K562 (cell line): ENCODE data around the gene PRAMEF1. TPM values are rescaled to one million over a fixed set of nuclear protein-coding genes. Genes with fewer than 3 reads are reported as not detected.
"Not testable (repeated sequence)": the region's sequence is repeated elsewhere in the genome, so short reads cannot be mapped to it uniquely, and the experiment has no call there.

ENCODE experiments used
- ATAC-seq: fragments of 200-7000 bp; cut with Tn5 transposase; 3 replicates; pipeline ENCODE4 v1.9.1; 2020; ENCODE audit warnings: moderate library complexity
- BruUV-seq: library from RNA; stranded (reverse); fragments of 400-500 nt; replicated peaks from 2 replicates; lab custom pipeline; 2021; lab: Mats Ljungman, UMichigan
- CTCF ChIA-PET: fragments of 300-600 bp; formaldehyde crosslinking; extraction: SDS; loops from one replicate; lab custom pipeline; 2021; ENCODE audit warnings: low intra/inter-chr PET ratio; lab: Yijun Ruan, JAX
- POLR2A ChIA-PET: fragments of 300-600, 350-650 bp; sonication (Branson Sonifier 250); formaldehyde crosslinking; extraction: SDS; loops from one replicate; lab custom pipeline; 2021; ENCODE audit warnings: antibody characterized with exemption, inconsistent platforms; lab: Yijun Ruan, JAX
- DNase-seq, 4 experiments: peaks; one replicate each; pipeline versions ENCODE4 v3.0.0 to v3.0.0-alpha.2; 2011 to 2018; ENCODE audit warnings: low spot score in 3 of 4, mixed read lengths in 3 of 4; ENCODE audit errors: extremely low read depth in 1 of 4
- FAIRE-seq: peaks from 2 replicates; lab custom pipeline; 2011; peaks lifted over from hg19 to GRCh38; lab: Jason Lieb, UNC
- H2AFZ ChIP-seq: 2 replicates; pipeline ENCODE4 v1.6.0; 2011; ENCODE audit warnings: low read depth, low read length, control low read depth, inconsistent platforms
- H3K27ac ChIP-seq: fragments of 200-600 bp; 3 replicates; pipeline ENCODE4 v1.8.0; 2011; ENCODE audit warnings: low read depth, mild to moderate bottlenecking, control low read depth, inconsistent platforms, low read length, moderate library complexity, mixed read lengths; ENCODE audit errors: extremely low read depth
- H3K27me3 ChIP-seq, 2 experiments: fragments of 300-600 bp in 1 of 2; 2 replicates in 1 of 2; 3 replicates in 1 of 2; pipeline versions ENCODE4 v1.6.0 to v1.8.0; 2011; ENCODE audit warnings: inconsistent platforms in 2 of 2, low read length in 2 of 2, mild to moderate bottlenecking in 1 of 2, mixed read lengths in 1 of 2, moderate library complexity in 1 of 2; ENCODE audit not compliant: control insufficient read depth in 2 of 2, insufficient read depth in 2 of 2
- H3K36me3 ChIP-seq: fragments of 300-600 bp; 3 replicates; pipeline ENCODE4 v1.8.0; 2011; ENCODE audit warnings: mild to moderate bottlenecking, low read length, inconsistent platforms; ENCODE audit not compliant: control insufficient read depth, insufficient read depth
- H3K4me1 ChIP-seq, 2 experiments: fragments of 200-600 bp in 1 of 2; replicated peaks in 1 of 2; 2 replicates in 1 of 2; 3 replicates in 1 of 2; pipeline versions ENCODE4 v1.5.1 to v1.8.0; 2011; ENCODE audit warnings: inconsistent platforms in 2 of 2, low read length in 2 of 2, mild to moderate bottlenecking in 1 of 2, mixed read lengths in 1 of 2, moderate library complexity in 1 of 2; ENCODE audit not compliant: control insufficient read depth in 2 of 2, insufficient read depth in 2 of 2
- H3K4me2 ChIP-seq: 2 replicates; pipeline ENCODE4 v1.6.1; 2011; ENCODE audit warnings: low read length, control low read depth, inconsistent platforms, mixed read lengths; ENCODE audit not compliant: insufficient read depth
- H3K4me3 ChIP-seq: fragments of 200-600 bp; sonication (generic), shearing (Covaris generic); 2 replicates; pipeline ENCODE4 v1.5.1; 2016; ENCODE audit warnings: control low read depth, inconsistent platforms
- H3K79me2 ChIP-seq: fragments of 200-600 bp; 3 replicates; pipeline ENCODE4 v1.8.0; 2011; ENCODE audit warnings: low read length, inconsistent platforms; ENCODE audit not compliant: control insufficient read depth, insufficient read depth
- H3K9ac ChIP-seq, 2 experiments: 2 replicates each; pipeline versions ENCODE4 v1.6.0 to v1.6.1; 2011; ENCODE audit warnings: low read depth in 2 of 2, low read length in 2 of 2, control low read depth in 1 of 2, inconsistent platforms in 1 of 2, mild to moderate bottlenecking in 1 of 2, mixed read lengths in 1 of 2; ENCODE audit not compliant: insufficient read depth in 1 of 2
- H3K9me1 ChIP-seq: one replicate; pipeline ENCODE4 v1.6.0; 2011; ENCODE audit warnings: inconsistent platforms, mild to moderate bottlenecking, low read length, moderate library complexity; ENCODE audit not compliant: control insufficient read depth, insufficient read depth
- H3K9me3 ChIP-seq: replicated peaks from 2 replicates; pipeline ENCODE4 v1.5.1; 2011; ENCODE audit warnings: low read depth, low read length, inconsistent platforms; ENCODE audit not compliant: control insufficient read depth, insufficient read depth
- H4K20me1 ChIP-seq: replicated peaks from 2 replicates; pipeline ENCODE4 v1.6.1; 2011; ENCODE audit warnings: low read length, inconsistent platforms, mixed read lengths; ENCODE audit not compliant: control insufficient read depth, insufficient read depth
- WGBS: fragments of 100-300 bp; shearing (Covaris generic); methylation state at CpG from one replicate; pipeline ENCODE4 v1.1.6; 2016; ENCODE audit warnings: low coverage, mixed read lengths; ENCODE audit not compliant: insufficient coverage; ENCODE audit errors: missing lambda C conversion rate; 5-methylcytosine and 5-hydroxymethylcytosine counted together
- in situ Hi-C: fragments of 300-500 bp; cut with MboI; formaldehyde crosslinking; loops from 4 replicates; pipeline ENCODE4 v1.15.0; 2018; ENCODE audit warnings: inconsistent platforms, mixed read lengths
- intact Hi-C: fragments of 100-400 bp; cut with micrococcal nuclease; formaldehyde crosslinking; loops from 2 replicates; pipeline ENCODE4 v1.14.2; 2022
- polyA plus RNA-seq, 8 experiments: library from polyadenylated mRNA; depleted of rRNA in 4 of 8; stranded (reverse) in 5 of 8; unstranded in 3 of 8; fragments of >200 nt; fragmentation: Nextera tagmentation in 2 of 8; fragmentation: Illumina TruSeq in 1 of 8; extraction: Ambion mirVana in 2 of 8; extraction: Trizol in 1 of 8; gene quantifications; 2 replicates each; pipeline versions ENCODE4 v1.2.1 to v1.2.3, GENCODE V29; 2011 to 2014; ENCODE audit warnings: inconsistent platforms in 1 of 8, missing spikeins in 1 of 8
- total RNA-seq, 7 experiments: library from RNA; depleted of rRNA in 6 of 7; stranded (reverse); fragments of >200 nt in 6 of 7; fragmentation: Illumina TruSeq in 2 of 7; extraction: Trizol in 2 of 7; gene quantifications; 2 replicates each; pipeline versions ENCODE4 v1.2.1 to v1.2.3, GENCODE V29; 2011 to 2021; ENCODE audit warnings: low replicate concordance in 1 of 7

Gene PRAMEF1
- total and polyA plus RNA-seq, 9 of the 15 experiments (the other 6 are each of a cell fraction or from before 2014, with no cell fraction given): not detected

- H3K4me2 ChIP-seq, H3K4me3 ChIP-seq, BruUV-seq, H3K36me3 ChIP-seq, H3K79me2 ChIP-seq, H3K27ac ChIP-seq, H3K27me3 ChIP-seq, CTCF ChIA-PET, H4K20me1 ChIP-seq, H2AFZ ChIP-seq, H3K4me1 ChIP-seq, H3K9ac ChIP-seq, FAIRE-seq, H3K9me1 ChIP-seq, H3K9me3 ChIP-seq, DNase-seq, POLR2A ChIA-PET, intact Hi-C loops, ATAC-seq: not testable (repeated sequence)
- in situ Hi-C loops: loop anchor here (5.0 kb wide), 1 partner anchor 54 kb away; the partner anchor contains the start of gene PRAMEF4
- WGBS: 0% methylated on average over 2 of the region's 2 CpGs
These were observed 42.1 kb downstream of the PRAMEF1 start for GRCh38 chr1:12833251-12833650.

Other genes with a start within 250 kb of the PRAMEF1 start
Only the 7 nearest of the 12 such genes appear.
- not detected in 2 replicates for gene AADACL3, start 75.3 kb upstream of the PRAMEF1 start, total RNA-seq (2014; rRNA removed)
- gene AADACL3, start 75.3 kb upstream of the PRAMEF1 start, total RNA-seq (2014; rRNA removed; fragmentation: Illumina TruSeq; extraction: Trizol): not detected in 2 replicates
- gene AADACL3, start 75.3 kb upstream of the PRAMEF1 start, total RNA-seq (2015; rRNA removed; fragmentation: Illumina TruSeq; extraction: Trizol): not detected in 2 replicates
- gene AADACL3, start 75.3 kb upstream of the PRAMEF1 start, total RNA-seq (2021): not detected in 2 replicates
- gene AADACL3, start 75.3 kb upstream of the PRAMEF1 start, polyA plus RNA-seq (2011; rRNA removed): not detected in 2 replicates
- not detected in 2 replicates for gene AADACL3, start 75.3 kb upstream of the PRAMEF1 start, polyA plus RNA-seq (2014; fragmentation: Illumina TruSeq; extraction: Trizol)
- gene AADACL3, start 75.3 kb upstream of the PRAMEF1 start, polyA plus RNA-seq (2014; fragmentation: Nextera tagmentation; extraction: Ambion mirVana): not detected
- gene AADACL3, start 75.3 kb upstream of the PRAMEF1 start, polyA plus RNA-seq (2014; rRNA removed): not detected in 2 replicates
- not detected in 2 replicates for gene CFAP107, start 45.2 kb upstream of the PRAMEF1 start, total RNA-seq (2014; rRNA removed)
- not detected in 2 replicates for gene CFAP107, start 45.2 kb upstream of the PRAMEF1 start, total RNA-seq (2014; rRNA removed; fragmentation: Illumina TruSeq; extraction: Trizol)
- not detected in 2 replicates for gene CFAP107, start 45.2 kb upstream of the PRAMEF1 start, total RNA-seq (2015; rRNA removed; fragmentation: Illumina TruSeq; extraction: Trizol)
- not detected in 2 replicates for gene CFAP107, start 45.2 kb upstream of the PRAMEF1 start, total RNA-seq (2021)
- gene CFAP107, start 45.2 kb upstream of the PRAMEF1 start, polyA plus RNA-seq (2011; rRNA removed): not detected in 2 replicates
- gene CFAP107, start 45.2 kb upstream of the PRAMEF1 start, polyA plus RNA-seq (2014; fragmentation: Illumina TruSeq; extraction: Trizol): not detected in 2 replicates
- under 1 TPM in 1 of 2 experiments, not detected in 1; 0.03 TPM for gene CFAP107, start 45.2 kb upstream of the PRAMEF1 start, polyA plus RNA-seq (2014; fragmentation: Nextera tagmentation; extraction: Ambion mirVana)
- gene CFAP107, start 45.2 kb upstream of the PRAMEF1 start, polyA plus RNA-seq (2014; rRNA removed): 0.08 and 0.16 TPM in 2 replicates
- not detected in 2 replicates for gene PRAMEF12, start 17.7 kb upstream of the PRAMEF1 start, total RNA-seq (2014; rRNA removed)
- gene PRAMEF12, start 17.7 kb upstream of the PRAMEF1 start, total RNA-seq (2014; rRNA removed; fragmentation: Illumina TruSeq; extraction: Trizol): not detected in 2 replicates
- gene PRAMEF12, start 17.7 kb upstream of the PRAMEF1 start, total RNA-seq (2015; rRNA removed; fragmentation: Illumina TruSeq; extraction: Trizol): not detected in 2 replicates
- not detected in 2 replicates for gene PRAMEF12, start 17.7 kb upstream of the PRAMEF1 start, total RNA-seq (2021)
- gene PRAMEF12, start 17.7 kb upstream of the PRAMEF1 start, polyA plus RNA-seq (2011; rRNA removed): not detected in 2 replicates
- not detected in 2 replicates for gene PRAMEF12, start 17.7 kb upstream of the PRAMEF1 start, polyA plus RNA-seq (2014; fragmentation: Illumina TruSeq; extraction: Trizol)
- not detected for gene PRAMEF12, start 17.7 kb upstream of the PRAMEF1 start, polyA plus RNA-seq (2014; fragmentation: Nextera tagmentation; extraction: Ambion mirVana)
- gene PRAMEF12, start 17.7 kb upstream of the PRAMEF1 start, polyA plus RNA-seq (2014; rRNA removed): not detected in 2 replicates
- gene PRAMEF11, start 40.0 kb downstream of the PRAMEF1 start, total RNA-seq (2014; rRNA removed): not detected in 2 replicates
- gene PRAMEF11, start 40.0 kb downstream of the PRAMEF1 start, total RNA-seq (2014; rRNA removed; fragmentation: Illumina TruSeq; extraction: Trizol): not detected in 2 replicates
- not detected in 2 replicates for gene PRAMEF11, start 40.0 kb downstream of the PRAMEF1 start, total RNA-seq (2015; rRNA removed; fragmentation: Illumina TruSeq; extraction: Trizol)
- not detected in 2 replicates for gene PRAMEF11, start 40.0 kb downstream of the PRAMEF1 start, total RNA-seq (2021)
- not detected in 2 replicates for gene PRAMEF11, start 40.0 kb downstream of the PRAMEF1 start, polyA plus RNA-seq (2011; rRNA removed)
- not detected in 2 replicates for gene PRAMEF11, start 40.0 kb downstream of the PRAMEF1 start, polyA plus RNA-seq (2014; fragmentation: Illumina TruSeq; extraction: Trizol)
- gene PRAMEF11, start 40.0 kb downstream of the PRAMEF1 start, polyA plus RNA-seq (2014; fragmentation: Nextera tagmentation; extraction: Ambion mirVana): not detected
- not detected in 2 replicates for gene PRAMEF11, start 40.0 kb downstream of the PRAMEF1 start, polyA plus RNA-seq (2014; rRNA removed)
- not detected in 2 replicates for gene HNRNPCL1, start 57.3 kb downstream of the PRAMEF1 start, total RNA-seq (2014; rRNA removed)
- gene HNRNPCL1, start 57.3 kb downstream of the PRAMEF1 start, total RNA-seq (2014; rRNA removed; fragmentation: Illumina TruSeq; extraction: Trizol): not detected in 2 replicates
- gene HNRNPCL1, start 57.3 kb downstream of the PRAMEF1 start, total RNA-seq (2015; rRNA removed; fragmentation: Illumina TruSeq; extraction: Trizol): not detected in 2 replicates
- gene HNRNPCL1, start 57.3 kb downstream of the PRAMEF1 start, total RNA-seq (2021): not detected in 2 replicates
- 0.08 TPM in 1 of 2 replicates, not detected in the other for gene HNRNPCL1, start 57.3 kb downstream of the PRAMEF1 start, polyA plus RNA-seq (2011; rRNA removed)
- gene HNRNPCL1, start 57.3 kb downstream of the PRAMEF1 start, polyA plus RNA-seq (2014; fragmentation: Illumina TruSeq; extraction: Trizol): not detected in 2 replicates
- not detected for gene HNRNPCL1, start 57.3 kb downstream of the PRAMEF1 start, polyA plus RNA-seq (2014; fragmentation: Nextera tagmentation; extraction: Ambion mirVana)
- gene HNRNPCL1, start 57.3 kb downstream of the PRAMEF1 start, polyA plus RNA-seq (2014; rRNA removed): not detected in 2 replicates
- not detected in 2 replicates for gene PRAMEF2, start 65.7 kb downstream of the PRAMEF1 start, total RNA-seq (2014; rRNA removed)
- not detected in 2 replicates for gene PRAMEF2, start 65.7 kb downstream of the PRAMEF1 start, total RNA-seq (2014; rRNA removed; fragmentation: Illumina TruSeq; extraction: Trizol)
- gene PRAMEF2, start 65.7 kb downstream of the PRAMEF1 start, total RNA-seq (2015; rRNA removed; fragmentation: Illumina TruSeq; extraction: Trizol): not detected in 2 replicates
- gene PRAMEF2, start 65.7 kb downstream of the PRAMEF1 start, total RNA-seq (2021): not detected in 2 replicates
- gene PRAMEF2, start 65.7 kb downstream of the PRAMEF1 start, polyA plus RNA-seq (2011; rRNA removed): not detected in 2 replicates
- not detected in 2 replicates for gene PRAMEF2, start 65.7 kb downstream of the PRAMEF1 start, polyA plus RNA-seq (2014; fragmentation: Illumina TruSeq; extraction: Trizol)
- not detected for gene PRAMEF2, start 65.7 kb downstream of the PRAMEF1 start, polyA plus RNA-seq (2014; fragmentation: Nextera tagmentation; extraction: Ambion mirVana)
- not detected in 2 replicates for gene PRAMEF2, start 65.7 kb downstream of the PRAMEF1 start, polyA plus RNA-seq (2014; rRNA removed)
- not detected in 2 replicates for gene PRAMEF4, start 94.8 kb downstream of the PRAMEF1 start, total RNA-seq (2014; rRNA removed)
- not detected in 2 replicates for gene PRAMEF4, start 94.8 kb downstream of the PRAMEF1 start, total RNA-seq (2014; rRNA removed; fragmentation: Illumina TruSeq; extraction: Trizol)
- not detected in 2 replicates for gene PRAMEF4, start 94.8 kb downstream of the PRAMEF1 start, total RNA-seq (2015; rRNA removed; fragmentation: Illumina TruSeq; extraction: Trizol)
- not detected in 2 replicates for gene PRAMEF4, start 94.8 kb downstream of the PRAMEF1 start, total RNA-seq (2021)
- not detected in 2 replicates for gene PRAMEF4, start 94.8 kb downstream of the PRAMEF1 start, polyA plus RNA-seq (2011; rRNA removed)
- not detected in 2 replicates for gene PRAMEF4, start 94.8 kb downstream of the PRAMEF1 start, polyA plus RNA-seq (2014; fragmentation: Illumina TruSeq; extraction: Trizol)
- not detected for gene PRAMEF4, start 94.8 kb downstream of the PRAMEF1 start, polyA plus RNA-seq (2014; fragmentation: Nextera tagmentation; extraction: Ambion mirVana)
- not detected in 2 replicates for gene PRAMEF4, start 94.8 kb downstream of the PRAMEF1 start, polyA plus RNA-seq (2014; rRNA removed)